HL-60/S4 (cell line): ENCODE results near the gene EFL1.

Experiments used
- in situ Hi-C: fragments of 300-500 bp; cut with MboI; formaldehyde crosslinking; loops from 2 replicates; pipeline ENCODE4 v1.14.3; 2022; ENCODE audit warnings: low sequenced_read_pairs

Gene EFL1

DNA sequence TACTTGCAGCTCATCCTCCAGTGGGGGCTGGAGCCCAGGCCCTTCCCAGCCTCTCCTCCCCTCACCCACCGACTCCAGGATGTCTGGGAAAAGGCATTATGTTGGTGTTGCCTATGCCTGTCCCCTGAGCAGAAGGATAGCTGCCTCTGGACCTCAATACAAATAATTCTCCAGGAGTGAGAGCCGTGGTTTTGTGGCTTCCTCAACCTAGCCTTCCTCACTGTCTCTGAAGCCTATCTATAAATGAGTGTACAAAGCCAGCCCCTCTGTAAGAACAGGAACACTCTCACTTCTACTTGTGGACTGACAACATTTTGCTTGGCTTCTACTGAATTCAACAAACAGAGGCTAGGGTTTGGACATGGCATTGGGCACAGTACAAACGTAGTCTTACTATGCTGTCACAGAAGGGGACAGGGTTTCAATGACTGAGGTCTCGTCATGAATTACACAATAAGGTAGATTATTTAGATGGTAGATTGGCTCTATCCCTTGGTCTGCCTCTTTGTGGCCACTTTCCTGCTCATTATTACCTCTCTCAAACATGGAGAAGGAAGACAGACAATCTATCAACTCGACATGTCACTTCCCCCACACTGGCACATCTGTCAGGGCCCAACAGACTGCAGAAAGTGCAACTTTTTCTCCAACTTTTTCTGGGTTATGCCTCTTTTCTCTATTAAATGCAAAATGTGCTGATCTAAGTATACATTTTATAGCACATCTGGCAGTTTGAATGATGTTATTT lies 134.0 kb downstream of the EFL1 start:
- in situ Hi-C loops: no loop called here

DNA sequence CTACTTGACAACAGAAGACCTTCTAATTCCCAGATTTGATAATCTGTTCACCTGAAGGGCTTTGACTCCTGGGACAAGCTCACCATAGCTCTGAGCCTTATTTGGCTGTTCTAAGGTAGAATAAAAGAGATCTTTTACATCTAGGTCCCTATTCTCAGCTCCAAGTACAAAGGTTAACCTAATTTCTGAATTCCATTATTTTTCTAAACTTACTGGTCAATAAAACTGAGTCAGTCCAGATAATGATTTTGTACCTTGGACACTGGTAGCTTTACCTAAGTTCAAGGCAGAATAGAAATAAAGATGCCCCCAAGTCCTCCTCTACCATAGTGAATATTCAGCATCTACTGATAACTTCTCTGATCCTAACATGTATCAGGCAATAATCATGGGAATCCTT lies 135.0 kb downstream of the EFL1 start:
- in situ Hi-C loops: no loop called here

DNA sequence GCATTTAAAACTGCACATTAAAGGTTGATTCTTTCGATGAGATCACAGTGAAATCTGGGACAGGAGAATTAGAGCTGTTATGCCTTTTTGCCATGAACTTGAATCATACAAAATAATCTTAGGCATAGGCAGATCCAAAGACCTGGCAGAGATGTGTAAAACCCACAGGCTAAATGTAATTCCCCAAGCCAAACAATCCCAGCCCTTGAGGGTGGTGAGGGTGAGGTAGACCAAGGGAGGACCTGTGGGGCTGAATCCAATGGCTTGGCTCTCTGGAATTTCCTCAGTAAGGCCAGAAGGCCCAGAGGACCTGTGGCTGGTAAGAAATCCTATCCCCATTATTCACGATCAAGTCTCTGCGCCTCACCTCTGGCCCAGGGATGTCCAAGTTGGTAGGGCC lies 136.2 kb downstream of the EFL1 start:
- in situ Hi-C loops: no loop called here

DNA sequence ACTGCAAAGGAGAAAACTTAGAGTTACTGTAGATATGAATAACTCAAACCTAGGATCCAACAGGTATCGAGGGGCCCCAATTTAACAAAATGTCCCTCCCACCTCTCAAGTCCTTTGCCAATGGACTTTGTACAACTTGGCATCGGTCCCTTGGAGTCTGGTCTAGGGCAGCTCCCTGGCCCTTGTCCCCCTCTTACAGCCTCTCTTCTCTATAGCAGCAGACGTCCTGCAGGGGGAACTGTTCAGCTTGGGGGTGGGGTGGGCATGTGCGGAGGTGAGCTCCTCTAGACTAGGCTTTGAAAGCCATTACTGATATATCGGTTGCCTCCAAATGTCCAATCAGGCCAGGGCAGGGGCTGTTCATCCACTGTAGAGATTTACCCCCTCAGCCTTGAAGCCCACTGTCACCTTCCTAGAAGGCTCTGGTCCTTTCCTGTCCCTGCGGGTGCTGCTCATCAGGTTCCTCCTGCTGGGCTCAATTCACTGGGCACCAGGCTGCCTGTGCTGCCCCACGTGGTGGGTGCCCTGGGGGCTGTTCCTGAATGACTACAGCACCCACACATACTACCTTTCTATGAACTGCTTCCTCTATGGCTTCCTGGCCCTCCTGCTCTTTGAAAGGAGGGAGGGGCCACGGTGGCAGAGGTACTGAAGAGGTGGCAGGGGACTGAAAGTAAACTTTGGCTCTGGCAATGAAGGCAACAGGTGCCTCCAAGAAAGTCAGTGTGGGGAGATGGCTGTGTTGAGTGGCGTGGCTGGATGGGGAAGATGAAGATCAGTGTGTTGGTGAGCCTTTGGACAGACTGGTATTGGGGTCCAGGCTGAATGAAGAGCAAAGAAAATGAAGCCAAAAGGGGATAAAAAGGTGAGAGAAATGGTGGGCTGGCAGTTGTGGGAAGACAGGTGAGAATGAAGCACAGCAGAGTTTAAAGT lies 137.9 kb downstream of the EFL1 start:
- in situ Hi-C loops: no loop called here

DNA sequence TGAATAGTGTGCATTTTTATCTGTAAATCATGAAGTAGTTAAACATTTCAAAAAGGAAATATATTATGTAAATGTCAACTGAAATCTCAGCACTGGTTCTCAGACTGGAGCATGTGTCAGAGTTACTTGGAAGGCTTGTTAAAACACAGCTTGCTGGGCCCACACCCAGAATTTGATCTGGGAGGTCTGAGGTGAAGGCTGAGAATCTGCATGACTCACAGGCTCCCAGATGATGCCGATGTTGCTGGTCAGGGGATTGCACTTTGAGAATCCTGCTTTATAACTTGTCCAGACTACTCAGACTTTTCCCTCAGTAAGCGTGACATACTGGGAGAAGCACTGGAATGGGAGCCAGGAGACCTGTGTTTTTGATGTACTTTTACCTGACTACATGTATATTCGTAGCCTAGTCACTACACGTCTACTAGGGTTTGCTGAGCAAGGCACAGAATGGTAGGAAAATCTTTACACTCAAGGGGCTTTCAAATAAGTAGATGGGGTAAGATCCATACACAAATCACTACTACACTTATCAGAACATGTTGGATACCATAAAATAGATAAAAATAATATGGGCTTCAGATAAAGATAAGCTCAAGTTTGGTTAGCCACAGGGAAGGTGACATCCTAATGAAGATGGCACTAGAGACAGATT lies 139.7 kb downstream of the EFL1 start:
- in situ Hi-C loops: no loop called here

DNA sequence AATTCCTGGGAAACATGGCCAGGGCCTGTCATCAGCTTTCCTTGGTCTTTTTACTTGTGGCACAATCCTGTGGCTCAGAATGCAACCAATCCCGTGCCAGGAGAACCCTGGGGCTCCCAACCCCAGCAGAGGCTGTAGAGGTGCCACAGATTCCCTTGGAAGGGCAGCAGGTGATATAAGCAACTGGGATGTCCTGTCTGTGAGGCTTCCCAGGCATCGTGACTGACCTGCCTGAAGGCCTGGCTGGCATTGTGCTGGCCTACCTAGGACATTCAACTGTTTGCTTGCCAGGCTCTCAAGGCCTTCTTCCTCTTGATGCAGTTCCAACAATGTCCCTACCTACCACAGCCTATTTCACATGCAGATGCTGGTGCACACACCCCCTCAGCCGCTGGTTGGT lies 144.5 kb downstream of the EFL1 start:
- in situ Hi-C loops: no loop called here

DNA sequence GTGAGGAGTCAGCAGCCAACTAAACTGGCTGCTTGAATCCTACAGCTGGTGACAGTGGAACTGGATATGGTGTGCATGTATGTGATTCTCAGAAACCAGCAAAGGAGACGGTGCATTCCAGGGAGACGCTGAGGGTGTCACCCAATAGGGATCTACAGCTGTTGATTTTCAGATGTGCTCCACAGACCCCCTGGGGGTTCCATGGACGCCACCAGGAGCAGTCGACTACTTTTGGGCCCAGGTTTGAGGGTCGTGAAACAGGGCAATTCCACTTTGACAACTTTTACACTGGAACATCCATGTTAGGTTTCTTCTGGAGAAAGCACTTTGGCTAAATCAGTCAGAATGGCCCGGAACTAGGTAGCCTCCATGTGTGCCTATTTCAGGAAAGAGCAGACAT lies 145.2 kb downstream of the EFL1 start:
- in situ Hi-C loops: no loop called here

DNA sequence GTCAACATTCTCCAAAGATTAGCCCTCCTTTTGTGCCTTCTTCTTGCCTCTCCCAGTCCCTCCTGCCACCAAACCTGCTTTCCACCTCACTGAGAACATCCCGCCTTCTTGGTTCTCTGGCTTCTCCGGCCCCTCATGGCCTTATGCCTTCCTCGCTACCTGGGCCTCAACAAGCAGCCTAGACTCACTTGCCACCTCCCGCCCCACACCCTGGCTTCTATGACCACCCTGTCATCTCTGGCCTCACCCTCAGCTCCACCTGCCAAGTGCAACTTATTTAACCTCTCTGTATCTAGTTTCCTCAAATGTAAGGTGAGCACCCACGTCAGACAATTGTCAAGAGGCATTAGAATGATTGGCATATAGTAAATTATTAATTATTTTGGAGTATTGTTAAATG lies 147.9 kb downstream of the EFL1 start:
- in situ Hi-C loops: no loop called here

DNA sequence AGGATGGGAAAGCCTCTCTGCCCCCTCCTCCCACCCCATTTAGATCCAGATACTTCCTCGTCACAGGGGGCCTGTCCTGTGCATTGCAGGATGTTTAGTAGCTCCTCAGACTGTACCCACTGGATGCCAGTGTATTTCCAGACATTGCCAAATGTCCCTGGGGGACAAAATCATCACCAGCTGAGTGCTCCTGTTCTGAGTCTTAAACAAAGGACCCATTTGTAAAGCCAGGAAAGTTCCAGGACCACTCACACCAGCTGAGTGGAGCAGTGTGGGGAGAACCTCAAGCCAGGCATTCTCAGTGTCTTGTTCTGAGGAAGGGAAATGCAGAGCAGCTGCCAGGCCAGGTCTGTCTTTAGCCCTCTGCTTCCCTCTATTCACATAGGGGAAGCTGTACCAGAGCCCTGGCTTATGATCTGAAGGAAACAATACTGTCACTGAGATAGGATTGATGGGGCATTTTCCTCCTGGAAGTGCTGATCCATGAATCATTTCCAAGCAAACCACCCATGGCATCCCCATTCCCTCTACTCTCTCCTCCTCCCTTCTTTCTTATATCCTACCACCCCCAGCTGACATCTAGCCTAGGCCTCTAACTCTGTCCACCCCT lies 149.3 kb downstream of the EFL1 start:
- in situ Hi-C loops: no loop called here

DNA sequence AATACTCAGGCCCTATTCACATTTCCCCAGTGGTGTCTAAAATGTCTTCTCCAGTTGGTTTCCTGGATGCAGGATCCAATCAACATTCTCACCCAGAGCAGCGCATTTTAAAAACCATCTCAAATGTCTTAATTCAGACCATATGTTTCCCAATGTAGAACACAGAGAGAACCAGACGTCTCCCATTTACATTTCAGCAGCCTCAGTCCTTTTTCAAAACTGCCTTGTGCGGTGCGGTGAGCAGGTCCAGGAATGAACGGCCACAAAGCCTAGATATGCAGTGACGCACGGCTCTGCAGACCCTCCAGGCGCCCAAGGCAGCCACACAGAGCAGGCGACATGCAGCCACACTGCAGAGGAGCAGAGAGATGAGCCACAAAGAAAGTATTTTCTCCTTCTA lies 150.6 kb downstream of the EFL1 start:
- in situ Hi-C loops: no loop called here

DNA sequence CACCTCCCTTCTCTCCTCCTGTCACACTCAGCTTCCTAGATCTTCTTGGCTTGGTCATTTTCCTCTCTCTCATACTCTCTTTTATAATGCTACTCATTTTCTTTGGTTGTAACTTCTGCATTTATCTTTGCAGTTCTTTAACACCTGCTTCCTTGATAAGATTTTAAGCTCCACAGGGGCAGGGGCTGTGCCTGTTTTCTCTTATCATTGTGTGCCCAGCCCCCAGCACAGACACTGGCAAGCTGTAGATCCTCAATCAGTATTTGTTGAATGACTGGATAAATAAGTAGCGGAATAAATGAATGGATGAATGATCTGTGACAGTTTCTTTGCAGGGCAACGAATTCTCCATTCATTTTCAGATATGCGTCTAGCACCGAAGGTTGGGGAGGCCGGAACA lies 152.4 kb downstream of the EFL1 start:
- in situ Hi-C loops: no loop called here

DNA sequence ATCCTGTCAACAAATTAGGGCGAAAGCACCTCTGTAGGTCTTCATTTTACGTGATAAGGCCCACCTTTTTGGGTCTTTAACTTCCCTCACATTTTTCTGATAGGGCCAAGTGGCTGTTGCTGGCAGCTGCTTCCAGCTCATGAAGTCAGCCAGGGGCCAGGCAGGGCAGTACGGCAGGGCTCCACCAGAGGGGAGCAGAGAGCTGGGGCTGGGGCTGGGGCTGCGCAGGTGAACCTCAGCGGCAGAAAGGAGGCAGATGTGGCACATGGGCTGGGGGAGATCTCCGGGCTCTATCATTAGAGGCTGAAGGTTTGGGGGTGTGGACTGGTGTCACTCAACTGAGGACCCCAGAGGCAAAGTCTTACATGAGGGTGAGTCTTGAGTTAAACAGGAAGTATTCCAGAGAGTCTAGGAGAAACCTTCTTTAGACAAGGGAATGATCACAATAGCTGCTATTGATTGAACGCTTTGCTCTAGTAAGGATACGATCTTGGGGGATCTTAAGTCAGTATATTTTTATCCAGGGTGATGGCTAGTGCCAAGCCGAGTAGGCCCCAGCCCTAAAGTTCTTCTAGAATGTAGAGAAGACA lies 153.9 kb downstream of the EFL1 start:
- in situ Hi-C loops: no loop called here

DNA sequence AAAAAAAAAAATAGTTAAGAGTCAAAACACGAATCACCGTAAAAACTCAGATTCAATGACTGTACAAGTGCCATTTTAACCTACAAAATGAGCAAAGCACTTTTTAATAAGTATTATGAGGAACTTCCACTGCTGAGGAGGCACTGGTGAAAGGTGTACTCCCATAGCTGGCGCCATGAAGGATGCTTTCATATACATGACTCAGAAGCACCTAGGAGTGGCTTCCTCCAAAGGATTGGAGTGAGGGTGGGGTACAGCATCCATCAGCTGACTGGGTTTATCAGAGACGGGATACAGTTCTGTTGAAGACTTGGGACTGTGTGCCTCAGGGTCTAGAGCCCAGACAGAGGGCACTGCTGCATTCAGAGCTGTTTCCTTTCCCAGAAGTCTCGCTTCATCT lies 155.9 kb downstream of the EFL1 start:
- in situ Hi-C loops: no loop called here

DNA sequence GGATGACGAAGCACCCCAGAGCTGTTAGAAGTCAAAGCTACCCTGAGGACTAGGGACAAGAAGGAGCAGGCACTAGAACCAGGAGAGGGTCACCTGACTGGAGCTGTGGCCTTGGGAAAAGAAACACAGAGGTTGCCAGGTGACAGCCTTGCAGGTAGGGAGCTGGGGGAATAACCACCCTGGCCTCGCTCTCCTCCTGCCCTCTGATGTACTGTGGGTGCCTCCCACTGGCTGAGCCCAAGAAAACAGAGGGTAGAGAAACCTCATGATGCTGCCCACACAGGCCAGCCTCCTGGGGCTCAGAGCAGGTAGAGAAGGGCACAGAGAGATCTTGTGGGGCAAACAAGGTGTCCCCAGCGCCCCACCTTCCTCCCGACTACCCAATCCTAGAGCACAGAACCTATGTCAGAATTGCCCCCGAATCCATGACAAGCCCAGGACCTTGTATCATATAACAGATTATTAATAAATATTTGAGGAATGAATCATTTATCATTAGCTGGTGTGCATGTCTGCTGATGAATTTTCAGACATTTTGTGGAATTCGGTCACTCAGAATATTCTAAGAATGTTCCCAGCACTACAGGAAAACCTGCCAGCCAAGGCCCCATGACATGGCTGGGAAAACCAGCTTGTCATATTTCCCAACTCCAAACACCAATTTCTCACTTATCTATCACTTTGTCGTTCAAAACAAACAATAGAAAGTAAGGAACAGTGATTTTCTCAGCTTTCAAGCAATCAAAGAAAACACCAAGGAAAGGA lies 156.9 kb downstream of the EFL1 start:
- in situ Hi-C loops: no loop called here

DNA sequence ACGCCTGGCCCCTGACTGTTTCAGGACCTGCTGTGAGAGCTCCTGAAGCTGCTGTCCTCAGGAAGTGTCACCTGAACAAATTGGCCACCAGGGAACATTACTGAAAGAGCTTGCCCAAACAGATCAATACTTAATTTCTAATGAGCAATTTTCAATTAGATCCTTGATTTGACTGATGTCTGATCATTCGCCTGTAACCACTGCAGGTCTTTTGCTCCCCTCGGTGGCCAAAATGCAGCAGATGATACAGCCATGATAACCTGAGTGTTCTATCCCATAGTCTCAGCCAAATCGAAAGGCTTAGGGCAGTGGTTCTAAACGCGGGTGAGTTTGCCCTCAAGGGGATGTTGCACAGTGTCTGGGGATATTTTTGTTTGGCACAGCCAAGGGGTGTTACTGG lies 159.1 kb downstream of the EFL1 start:
- in situ Hi-C loops: no loop called here

DNA sequence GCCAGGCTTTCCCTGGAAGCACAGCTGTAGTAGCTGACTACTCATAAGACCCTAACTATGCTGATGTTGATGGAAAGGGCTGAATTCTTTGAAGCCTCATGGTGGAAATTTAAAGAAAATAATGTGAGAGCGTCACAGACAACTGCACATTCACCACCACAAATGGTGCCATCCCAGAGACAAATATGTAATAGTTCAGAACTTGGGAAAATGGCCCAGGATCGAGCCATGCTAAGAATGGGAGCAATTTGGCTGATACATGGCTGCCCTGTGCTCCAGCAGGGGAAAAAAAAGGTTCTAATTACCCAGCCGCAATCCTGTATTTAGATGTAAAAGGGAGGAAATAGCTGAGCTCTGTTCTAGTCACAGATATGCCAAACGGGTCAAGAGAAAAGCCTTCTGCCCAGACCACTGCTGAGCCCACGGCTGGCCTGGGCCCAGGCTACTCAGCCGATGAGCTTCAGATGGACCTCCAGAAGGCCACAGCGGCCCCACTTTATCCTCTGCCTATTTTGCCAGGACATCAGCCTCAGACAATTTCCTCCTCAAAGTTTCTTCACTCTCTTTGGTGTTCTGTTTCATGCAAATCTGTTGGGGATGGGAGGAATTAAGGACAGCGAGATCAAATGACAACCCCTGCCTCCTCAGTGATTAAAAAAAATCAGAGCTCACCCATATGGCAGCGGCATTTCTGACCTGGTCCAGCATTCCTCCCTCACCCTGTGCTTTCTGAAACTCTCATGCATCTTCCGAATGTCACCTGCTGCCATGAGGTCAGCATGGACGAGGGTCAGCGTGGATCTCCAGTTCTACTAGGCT lies 162.2 kb downstream of the EFL1 start:
- in situ Hi-C loops: no loop called here

DNA sequence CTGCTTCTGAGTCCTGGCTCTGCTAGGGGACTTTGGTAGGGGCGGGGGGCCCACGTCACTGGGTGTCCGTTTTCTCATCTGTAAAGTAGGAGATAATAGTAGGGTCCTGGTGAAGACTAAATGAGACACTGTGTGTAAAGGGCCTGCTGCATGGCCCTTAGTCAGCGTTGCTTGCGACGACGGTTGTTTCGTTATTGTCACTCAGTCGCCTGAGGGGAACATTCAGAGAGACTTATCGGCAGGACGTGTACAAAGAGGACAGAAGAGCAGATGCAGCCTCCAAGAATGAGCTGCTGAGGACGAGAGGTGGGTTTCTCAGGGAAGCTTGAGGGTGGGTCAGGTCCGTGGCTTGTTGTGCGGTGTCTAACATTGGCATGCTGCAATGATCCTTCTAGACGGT lies 163.9 kb downstream of the EFL1 start:
- in situ Hi-C loops: no loop called here

DNA sequence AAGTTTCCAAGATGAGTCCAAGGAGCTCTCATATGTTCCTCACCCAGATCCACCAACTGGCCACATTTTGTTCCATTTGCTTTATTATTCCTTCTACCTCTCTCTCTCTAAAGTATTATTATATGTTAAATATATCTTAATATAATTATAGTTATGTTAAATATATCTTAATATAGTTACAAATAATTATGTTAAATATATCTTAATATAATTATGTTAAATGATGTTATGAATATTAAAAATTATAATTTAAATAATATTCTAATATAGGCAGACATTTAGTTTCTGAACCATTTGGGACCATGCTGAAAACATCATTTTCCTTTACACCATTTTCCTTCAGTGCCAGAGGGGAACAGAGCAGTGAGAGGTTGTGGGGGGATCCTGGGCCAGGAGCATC lies 166.7 kb downstream of the EFL1 start:
- in situ Hi-C loops: no loop called here

DNA sequence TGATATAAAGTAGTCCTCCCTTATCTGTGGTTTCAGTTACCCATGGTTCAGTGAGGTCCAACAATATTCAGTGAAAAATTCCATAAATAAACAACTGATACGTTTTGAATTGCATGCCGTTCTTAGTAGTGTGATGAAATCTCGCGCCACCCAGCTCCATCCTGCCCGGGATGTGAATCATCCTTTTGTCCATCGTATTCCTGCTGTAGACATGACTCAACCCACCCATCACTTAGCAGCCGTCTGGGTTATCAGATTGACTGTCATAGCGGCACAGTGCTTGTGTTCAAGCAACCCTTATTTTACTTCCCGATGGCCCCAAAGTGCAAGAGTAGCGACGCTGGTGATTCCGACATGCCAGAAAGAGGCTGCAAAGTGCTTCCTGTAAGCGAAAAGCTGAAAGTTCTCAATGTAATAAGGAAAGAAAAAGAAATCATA lies 168.7 kb downstream of the EFL1 start:
- in situ Hi-C loops: no loop called here
